HepG2 (cell line): ENCODE results near the gene HAGHL. TPM values are rescaled to one million over a fixed set of nuclear protein-coding genes. Genes with fewer than 3 reads are reported as not detected.
A peak's percentile ranks its signal among the peaks of the same experiment; 100 is the strongest.

Experiments
- ATF7 ChIP-seq, 2 experiments: fragments of 450-650 bp in 1 of 2; sonication (generic) in 1 of 2; formaldehyde crosslinking in 1 of 2; IDR thresholded peaks; 2 replicates each; pipeline versions ENCODE4 v1.4.0 to v1.6.1; 2016 to 2020; ENCODE audit warnings: antibody characterized with exemption in 1 of 2, mild to moderate bottlenecking in 1 of 2, missing genetic modification reagents in 1 of 2
- ATRX ChIP-seq: sonication (generic); formaldehyde crosslinking; IDR thresholded peaks from 2 replicates; pipeline ENCODE4 v1.4.0; 2020; ENCODE audit warnings: missing genetic modification reagents, borderline replicate concordance
- BRCA1 ChIP-seq: sonication (generic); formaldehyde crosslinking; IDR thresholded peaks from 2 replicates; pipeline ENCODE4 v1.4.0; 2020; ENCODE audit warnings: missing genetic modification reagents
- GATA4 ChIP-seq: sonication (generic); IDR thresholded peaks from 2 replicates; pipeline ENCODE4 v1.6.1; 2016; ENCODE audit warnings: antibody characterized with exemption, low read depth, borderline replicate concordance
- GATAD1 ChIP-seq: IDR thresholded peaks from 2 replicates; pipeline ENCODE4 v1.6.1; 2016; ENCODE audit warnings: missing genetic modification reagents, missing compliant biosample characterization
- IKZF5 ChIP-seq: IDR thresholded peaks from 2 replicates; pipeline ENCODE4 v1.6.1; 2018; ENCODE audit warnings: missing genetic modification reagents, mild to moderate bottlenecking, missing compliant biosample characterization
- KDM5A ChIP-seq: fragments of 200-600 bp; sonication (generic); IDR thresholded peaks from 2 replicates; pipeline ENCODE4 v1.7.0; 2018; ENCODE audit warnings: antibody characterized with exemption, mild to moderate bottlenecking, low read length, borderline replicate concordance
- MTF1 ChIP-seq: sonication (generic); formaldehyde crosslinking; IDR thresholded peaks from 2 replicates; pipeline ENCODE4 v1.5.0; 2020; ENCODE audit warnings: missing genetic modification reagents
- PITX1 ChIP-seq: sonication (generic); formaldehyde crosslinking; IDR thresholded peaks from 2 replicates; pipeline ENCODE4 v1.5.1; 2020; ENCODE audit warnings: mild to moderate bottlenecking, missing genetic modification reagents
- ZKSCAN1 ChIP-seq: fragments of 150-350 bp; IDR thresholded peaks from 2 replicates; pipeline ENCODE4 v1.6.1; 2014; ENCODE audit warnings: low read length
- ZNF263 ChIP-seq: sonication (generic); formaldehyde crosslinking; IDR thresholded peaks from 2 replicates; pipeline ENCODE4 v1.4.0; 2020; ENCODE audit warnings: missing genetic modification reagents
- ZNF280B ChIP-seq: sonication (generic); formaldehyde crosslinking; IDR thresholded peaks from 2 replicates; pipeline ENCODE4 v1.5.0; 2020; ENCODE audit warnings: missing genetic modification reagents, mild to moderate bottlenecking, borderline replicate concordance
- ZNF678 ChIP-seq: sonication (generic); formaldehyde crosslinking; IDR thresholded peaks from 2 replicates; pipeline ENCODE4 v1.4.0; 2020; ENCODE audit warnings: mild to moderate bottlenecking, missing genetic modification reagents
- ZNF691 ChIP-seq: sonication (generic); formaldehyde crosslinking; IDR thresholded peaks from 2 replicates; pipeline ENCODE4 v1.4.0; 2020; ENCODE audit warnings: missing genetic modification reagents, low read depth, mild to moderate bottlenecking, borderline replicate concordance
- ZNF772 ChIP-seq: sonication (generic); formaldehyde crosslinking; IDR thresholded peaks from 2 replicates; pipeline ENCODE4 v1.5.0; 2020; ENCODE audit warnings: mild to moderate bottlenecking, missing genetic modification reagents
- ZNF788 ChIP-seq: sonication (generic); formaldehyde crosslinking; IDR thresholded peaks from 2 replicates; pipeline ENCODE4 v1.5.0; 2020; ENCODE audit warnings: mild to moderate bottlenecking, missing genetic modification reagents, borderline replicate concordance
- polyA plus RNA-seq, 8 experiments: library from polyadenylated mRNA; depleted of rRNA in 3 of 8; stranded (reverse) in 7 of 8; unstranded in 1 of 8; fragments of >200 nt; fragmentation: Illumina TruSeq in 4 of 8; extraction: Trizol in 4 of 8; gene quantifications; 2 replicates each; pipeline versions ENCODE4 v1.2.1 to v1.2.3, GENCODE V29; 2011 to 2016; ENCODE audit warnings: low read depth in 4 of 8, missing spikeins in 1 of 8, mixed read lengths in 1 of 8; ENCODE audit not compliant: insufficient read depth in 1 of 8
- total RNA-seq, 5 experiments: library from RNA; depleted of rRNA; stranded (reverse); fragments of >200 nt; fragmentation: Illumina TruSeq; extraction: Trizol; gene quantifications; 2 replicates each; pipeline ENCODE4 v1.2.3, GENCODE V29; 2016; ENCODE audit warnings: low read depth in 1 of 5
- TF ChIP-seq, protein P1 (sequence below): sonication (generic); formaldehyde crosslinking; IDR thresholded peaks from 2 replicates; pipeline ENCODE4 v1.8.1; 2023; ENCODE audit warnings: mild to moderate bottlenecking, missing genetic modification reagents
- TF ChIP-seq, protein P2 (sequence below): sonication (generic); formaldehyde crosslinking; IDR thresholded peaks from 2 replicates; pipeline ENCODE4 v1.8.1; 2022; ENCODE audit warnings: mild to moderate bottlenecking, missing genetic modification reagents
- TF ChIP-seq, protein P3 (sequence below): sonication (generic); formaldehyde crosslinking; IDR thresholded peaks from 2 replicates; pipeline ENCODE4 v1.4.0; 2020; ENCODE audit warnings: missing genetic modification reagents

The HAGHL gene
- total and polyA plus RNA-seq, 2 of the 13 experiments (the other 11 are each of a cell fraction or from before 2014, with no cell fraction given) = 3.4 to 8.4 TPM

GRCh38 chr16:711548-712320 is 15.2 kb upstream of the HAGHL start (continued):
- TF ChIP-seq, protein P1, sequence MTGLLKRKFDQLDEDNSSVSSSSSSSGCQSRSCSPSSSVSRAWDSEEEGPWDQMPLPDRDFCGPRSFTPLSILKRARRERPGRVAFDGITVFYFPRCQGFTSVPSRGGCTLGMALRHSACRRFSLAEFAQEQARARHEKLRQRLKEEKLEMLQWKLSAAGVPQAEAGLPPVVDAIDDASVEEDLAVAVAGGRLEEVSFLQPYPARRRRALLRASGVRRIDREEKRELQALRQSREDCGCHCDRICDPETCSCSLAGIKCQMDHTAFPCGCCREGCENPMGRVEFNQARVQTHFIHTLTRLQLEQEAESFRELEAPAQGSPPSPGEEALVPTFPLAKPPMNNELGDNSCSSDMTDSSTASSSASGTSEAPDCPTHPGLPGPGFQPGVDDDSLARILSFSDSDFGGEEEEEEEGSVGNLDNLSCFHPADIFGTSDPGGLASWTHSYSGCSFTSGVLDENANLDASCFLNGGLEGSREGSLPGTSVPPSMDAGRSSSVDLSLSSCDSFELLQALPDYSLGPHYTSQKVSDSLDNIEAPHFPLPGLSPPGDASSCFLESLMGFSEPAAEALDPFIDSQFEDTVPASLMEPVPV (CRISPR knock-in tag) = no peak
- TF ChIP-seq ZNF280B (CRISPR knock-in tag) (peak; percentile 56; the same call in 1 of the 2 replicates), ZNF678 (CRISPR knock-in tag) (no peak), GATA4 (no peak), PITX1 (CRISPR knock-in tag) (0 out of 2 replicates have a peak, but pooled peaks have one; percentile 24), ZNF788 (no peak), ATF7 (IDR thresholded peaks at IDR 0.05) (no peak), ATF7 (CRISPR knock-in tag; IDR thresholded peaks at IDR 0.05) (no peak), BRCA1 (CRISPR knock-in tag) (no peak), MTF1 (CRISPR knock-in tag) (no peak), GATAD1 (CRISPR knock-in tag) (no peak), IKZF5 (CRISPR knock-in tag) (peak; percentile 25; the same call in 1 of the 2 replicates), KDM5A (no peak), ZNF691 (CRISPR knock-in tag) (peak; percentile 52; the same call in 1 of the 2 replicates), ZNF772 (no peak), ZNF263 (CRISPR knock-in tag) (no peak), ATRX (CRISPR knock-in tag) (no peak), ZKSCAN1 (no peak)
- TF ChIP-seq, protein P2, sequence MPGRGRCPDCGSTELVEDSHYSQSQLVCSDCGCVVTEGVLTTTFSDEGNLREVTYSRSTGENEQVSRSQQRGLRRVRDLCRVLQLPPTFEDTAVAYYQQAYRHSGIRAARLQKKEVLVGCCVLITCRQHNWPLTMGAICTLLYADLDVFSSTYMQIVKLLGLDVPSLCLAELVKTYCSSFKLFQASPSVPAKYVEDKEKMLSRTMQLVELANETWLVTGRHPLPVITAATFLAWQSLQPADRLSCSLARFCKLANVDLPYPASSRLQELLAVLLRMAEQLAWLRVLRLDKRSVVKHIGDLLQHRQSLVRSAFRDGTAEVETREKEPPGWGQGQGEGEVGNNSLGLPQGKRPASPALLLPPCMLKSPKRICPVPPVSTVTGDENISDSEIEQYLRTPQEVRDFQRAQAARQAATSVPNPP = no peak
- TF ChIP-seq, protein P3, sequence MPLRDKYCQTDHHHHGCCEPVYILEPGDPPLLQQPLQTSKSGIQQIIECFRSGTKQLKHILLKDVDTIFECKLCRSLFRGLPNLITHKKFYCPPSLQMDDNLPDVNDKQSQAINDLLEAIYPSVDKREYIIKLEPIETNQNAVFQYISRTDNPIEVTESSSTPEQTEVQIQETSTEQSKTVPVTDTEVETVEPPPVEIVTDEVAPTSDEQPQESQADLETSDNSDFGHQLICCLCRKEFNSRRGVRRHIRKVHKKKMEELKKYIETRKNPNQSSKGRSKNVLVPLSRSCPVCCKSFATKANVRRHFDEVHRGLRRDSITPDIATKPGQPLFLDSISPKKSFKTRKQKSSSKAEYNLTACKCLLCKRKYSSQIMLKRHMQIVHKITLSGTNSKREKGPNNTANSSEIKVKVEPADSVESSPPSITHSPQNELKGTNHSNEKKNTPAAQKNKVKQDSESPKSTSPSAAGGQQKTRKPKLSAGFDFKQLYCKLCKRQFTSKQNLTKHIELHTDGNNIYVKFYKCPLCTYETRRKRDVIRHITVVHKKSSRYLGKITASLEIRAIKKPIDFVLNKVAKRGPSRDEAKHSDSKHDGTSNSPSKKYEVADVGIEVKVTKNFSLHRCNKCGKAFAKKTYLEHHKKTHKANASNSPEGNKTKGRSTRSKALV (CRISPR knock-in tag) = no peak
